ENCODE results near the gene NOCT. TPM values are rescaled to one million over a fixed set of nuclear protein-coding genes. Genes with fewer than 3 reads are reported as not detected.
A peak's percentile ranks its signal among the peaks of the same experiment; 100 is the strongest.
"Not testable (repeated sequence)": the region's sequence is repeated elsewhere in the genome, so short reads cannot be mapped to it uniquely, and the experiment has no call there.

NOCT gene
- total RNA-seq, 1 donor from 2014 or later = 5.7 TPM

DNA sequence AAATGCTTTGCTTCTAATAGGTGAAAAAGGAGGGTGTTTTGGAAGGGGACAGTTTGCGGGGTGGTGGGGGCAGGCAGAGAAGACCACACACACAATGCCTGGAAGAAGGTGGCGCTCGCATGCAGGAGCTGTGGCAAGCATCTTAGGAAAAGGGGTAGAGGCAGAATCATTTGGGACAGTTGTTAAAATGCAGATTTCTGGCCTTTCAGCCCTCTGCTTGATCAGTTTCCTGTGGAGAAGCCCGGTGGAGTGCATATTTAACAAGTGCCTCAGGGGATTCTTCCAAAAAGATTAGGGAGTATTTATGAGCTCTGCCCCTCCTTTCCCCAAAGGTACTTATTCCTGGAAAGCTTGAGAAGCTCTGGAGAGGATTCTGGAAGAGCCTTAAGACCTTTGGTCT, 4.8 kb downstream of the NOCT start:
- Mint-ChIP-seq H3K36me3 (peaks cover 7% of the 10 kb centered on the region), H3K27me3 (ENCODE audit: insufficient read depth, low read depth) (peaks cover 1% of the 10 kb centered on the region), H3K27ac (peak overlapping the region; percentile 26), H3K9me3 (no peaks in the 10 kb centered on the region), H3K4me1 (peaks cover 31% of the 10 kb centered on the region), H3K4me3 (no peak overlapping the region)
- H3K27ac ChIP-seq = no peak overlapping the region
- peak; percentile 19 for DNase-seq (ENCODE audit: low spot score)
- H3K79me2 ChIP-seq (ENCODE audit: low read depth) = peaks cover 93% of the 10 kb centered on the region
- H2AFZ ChIP-seq (replicated peaks) = no peak overlapping the region
- no peaks in the 10 kb centered on the region for H3K9me3 ChIP-seq (ENCODE audit: low read depth)
- H3K36me3 ChIP-seq = no peaks in the 10 kb centered on the region
- peaks cover 44% of the 10 kb centered on the region for H4K20me1 ChIP-seq (ENCODE audit: low read depth)
- H3K9ac ChIP-seq = no peak overlapping the region
- H3K4me3 ChIP-seq = no peak overlapping the region
- TF ChIP-seq EZH2 (IDR thresholded peaks at IDR 0.05) (no peak), EZH2phosphoT487 (IDR thresholded peaks at IDR 0.05) (no peak), CTCF (IDR thresholded peaks at IDR 0.05) (no peak)
- no peaks in the 10 kb centered on the region for H3K27me3 ChIP-seq
- peaks cover 44% of the 10 kb centered on the region for H3F3A ChIP-seq (ENCODE audit: low read depth)
- H3K4me1 ChIP-seq = peaks cover 21% of the 10 kb centered on the region
- H3K4me2 ChIP-seq = peak overlapping the region; percentile 51

GRCh38 chr4:139021071-139021470, 5.5 kb downstream of the NOCT start:
- H3K4me3 Mint-ChIP-seq, H3K4me3 ChIP-seq: not testable (repeated sequence)

DNA sequence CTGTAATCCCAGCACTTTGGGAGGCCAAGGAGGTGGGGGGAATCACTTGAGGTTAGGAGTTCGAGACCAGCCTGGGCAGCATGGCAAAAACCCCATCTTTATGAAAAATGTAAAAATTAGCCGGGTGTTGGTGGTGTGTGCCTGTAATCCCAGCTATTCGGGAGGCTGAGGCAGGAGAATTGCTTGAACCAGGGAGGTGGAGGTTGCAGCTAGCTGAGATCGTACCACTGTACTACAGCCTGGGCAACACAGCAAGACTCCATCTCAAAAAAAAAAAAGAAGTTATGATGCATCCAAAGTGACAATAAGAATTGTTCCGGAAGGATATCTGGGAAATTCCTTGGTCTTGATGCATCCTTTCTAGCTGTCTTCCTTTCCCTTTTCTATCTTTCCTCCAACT, 7.3 kb downstream of the NOCT start:
- no peak overlapping the region for H3K27ac ChIP-seq
- Mint-ChIP-seq H3K27me3 (ENCODE audit: insufficient read depth, low read depth) (no peaks in the 10 kb centered on the region), H3K27ac (no peak overlapping the region), H3K36me3 (peaks cover 5% of the 10 kb centered on the region), H3K9me3 (no peaks in the 10 kb centered on the region), H3K4me1 (peaks cover 25% of the 10 kb centered on the region), H3K4me3 (no peak overlapping the region)
- no peak overlapping the region for H3K4me3 ChIP-seq
- no peak overlapping the region for H2AFZ ChIP-seq (replicated peaks)
- no peaks in the 10 kb centered on the region for H3K36me3 ChIP-seq
- H3K4me2 ChIP-seq = no peak overlapping the region
- DNase-seq (ENCODE audit: low spot score) = no peak
- peaks cover 94% of the 10 kb centered on the region for H3K79me2 ChIP-seq (ENCODE audit: low read depth)
- no peaks in the 10 kb centered on the region for H3K27me3 ChIP-seq
- H3K9ac ChIP-seq = no peak overlapping the region
- H4K20me1 ChIP-seq (ENCODE audit: low read depth) = peaks cover 40% of the 10 kb centered on the region
- TF ChIP-seq CTCF (IDR thresholded peaks at IDR 0.05) (no peak), EZH2phosphoT487 (IDR thresholded peaks at IDR 0.05) (no peak), EZH2 (IDR thresholded peaks at IDR 0.05) (no peak)
- H3K9me3 ChIP-seq (ENCODE audit: low read depth) = no peaks in the 10 kb centered on the region
- H3F3A ChIP-seq (ENCODE audit: low read depth) = peaks cover 35% of the 10 kb centered on the region
- H3K4me1 ChIP-seq = peaks cover 21% of the 10 kb centered on the region

More at GRCh38 chr4:139021071-139021470, 5.5 kb downstream of the NOCT start:
- not testable (repeated sequence) for H3K27ac ChIP-seq; H3K9me3 Mint-ChIP-seq; H3K4me2 ChIP-seq; H2AFZ ChIP-seq (replicated peaks); H3K9me3 ChIP-seq (ENCODE audit: low read depth); H3K36me3 Mint-ChIP-seq; H3K36me3 ChIP-seq; H3K9ac ChIP-seq; H3K27ac Mint-ChIP-seq; DNase-seq (ENCODE audit: low spot score); H3K27me3 Mint-ChIP-seq (ENCODE audit: insufficient read depth, low read depth); H3K27me3 ChIP-seq
- H3K79me2 ChIP-seq (ENCODE audit: low read depth) = peaks cover 99% of the 10 kb centered on the region
- peaks cover 31% of the 10 kb centered on the region for H3K4me1 Mint-ChIP-seq
- peaks cover 21% of the 10 kb centered on the region for H3K4me1 ChIP-seq
- H4K20me1 ChIP-seq (ENCODE audit: low read depth) = peaks cover 44% of the 10 kb centered on the region
- peaks cover 40% of the 10 kb centered on the region for H3F3A ChIP-seq (ENCODE audit: low read depth)

DNA sequence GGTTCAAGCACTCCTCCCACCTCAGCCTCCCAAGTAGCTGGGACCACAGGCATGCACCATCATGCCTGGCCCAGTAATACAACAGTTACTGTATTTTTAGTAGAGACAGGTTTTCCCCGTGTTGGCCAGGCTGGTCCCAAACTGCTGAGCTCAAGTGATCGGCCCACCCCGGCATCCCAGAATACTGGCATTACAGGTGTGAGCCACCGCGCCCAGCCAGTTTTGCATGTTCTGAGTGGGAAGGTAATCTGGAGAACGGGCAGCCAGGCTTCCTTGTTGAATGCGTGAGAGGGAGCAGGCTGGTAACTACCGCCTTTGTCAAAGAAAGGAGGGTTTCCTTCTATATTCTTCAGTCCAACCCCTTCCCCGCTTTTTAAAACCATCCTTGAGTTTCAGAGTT, 9.1 kb downstream of the NOCT start:
- peaks cover 7% of the 10 kb centered on the region for H3K36me3 Mint-ChIP-seq
- Histone ChIP-seq H3K27ac (no peak overlapping the region), H2AFZ (replicated peaks) (no peak overlapping the region), H3K36me3 (no peaks in the 10 kb centered on the region), H3K9ac (no peak overlapping the region), H3K79me2 (ENCODE audit: low read depth) (peaks cover 94% of the 10 kb centered on the region), H3K4me2 (no peak overlapping the region), H3K9me3 (ENCODE audit: low read depth) (no peaks in the 10 kb centered on the region), H4K20me1 (ENCODE audit: low read depth) (peaks cover 22% of the 10 kb centered on the region), H3K27me3 (no peaks in the 10 kb centered on the region), H3F3A (ENCODE audit: low read depth) (peaks cover 23% of the 10 kb centered on the region), H3K4me3 (no peak overlapping the region), H3K4me1 (peaks cover 17% of the 10 kb centered on the region)
- no peaks in the 10 kb centered on the region for H3K27me3 Mint-ChIP-seq (ENCODE audit: insufficient read depth, low read depth)
- no peaks in the 10 kb centered on the region for H3K9me3 Mint-ChIP-seq
- peaks cover 15% of the 10 kb centered on the region for H3K4me1 Mint-ChIP-seq
- H3K4me3 Mint-ChIP-seq = no peak overlapping the region
- no peak overlapping the region for H3K27ac Mint-ChIP-seq
- no peak for DNase-seq (ENCODE audit: low spot score)
- no peak for TF ChIP-seq EZH2 (IDR thresholded peaks at IDR 0.05)
- TF ChIP-seq EZH2phosphoT487 (IDR thresholded peaks at IDR 0.05) = no peak
- TF ChIP-seq CTCF (IDR thresholded peaks at IDR 0.05) = no peak
